NCI-H774 (cell line): ENCODE results near the gene GNA12.
A peak's percentile ranks its signal among the peaks of the same experiment; 100 is the strongest.

Experiments
- DNase-seq: peaks from one replicate; lab custom pipeline; 2025; lab: John Stamatoyannopoulos, UW

GNA12 gene

DNA sequence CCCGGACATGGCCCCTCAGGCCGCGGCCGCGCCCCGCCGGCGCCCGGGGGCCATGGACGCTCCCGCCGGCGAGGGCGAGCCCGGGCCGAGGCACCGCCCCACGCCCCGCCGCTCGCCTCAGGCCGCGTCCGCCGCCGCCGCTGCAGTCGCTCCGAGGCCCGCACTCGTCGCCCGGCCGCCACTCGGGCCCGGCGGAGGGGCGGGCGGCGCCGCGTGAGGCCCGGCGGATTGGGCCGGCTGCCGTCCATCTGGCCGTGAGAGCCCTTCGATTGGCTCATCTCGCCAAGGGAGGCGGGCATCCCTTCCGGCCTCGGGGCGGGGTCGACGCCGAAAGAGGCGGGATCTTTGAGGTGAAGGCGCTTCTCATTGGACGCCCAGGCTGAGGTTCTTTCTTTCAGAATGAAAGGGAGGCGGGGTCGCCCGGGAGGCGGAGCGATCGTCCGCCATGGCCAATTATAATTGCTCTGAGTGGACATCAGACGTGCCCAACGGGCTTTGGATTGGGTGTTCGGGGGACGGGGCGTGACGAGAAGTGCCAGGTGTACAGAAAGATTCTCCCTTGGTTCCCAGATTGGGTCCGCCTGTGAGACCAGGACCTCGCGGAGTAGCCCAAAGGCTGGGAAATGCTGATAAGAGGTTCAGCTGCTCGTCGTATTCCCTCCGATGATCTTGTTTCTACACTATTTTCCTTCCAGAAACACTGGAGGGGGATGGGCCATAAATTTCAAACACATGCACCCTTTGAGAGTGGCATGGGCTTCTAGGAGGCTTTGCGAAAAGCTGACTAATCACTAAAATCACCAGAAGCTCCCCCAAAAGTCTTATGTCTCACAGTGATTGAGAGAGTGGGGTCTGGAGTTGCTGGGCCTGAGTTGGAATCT is at the start of gene GNA12:
TSS of gene GNA12 (minus strand) at position 156 of the 881 bp plus-strand sequence. CDS start at position 9, 147 bp downstream.
- peak; percentile 98 for DNase-seq

GRCh38 chr7:2893411-2893861 is 49.3 kb upstream of the GNA12 start:
- DNase-seq, result no peak

DNA sequence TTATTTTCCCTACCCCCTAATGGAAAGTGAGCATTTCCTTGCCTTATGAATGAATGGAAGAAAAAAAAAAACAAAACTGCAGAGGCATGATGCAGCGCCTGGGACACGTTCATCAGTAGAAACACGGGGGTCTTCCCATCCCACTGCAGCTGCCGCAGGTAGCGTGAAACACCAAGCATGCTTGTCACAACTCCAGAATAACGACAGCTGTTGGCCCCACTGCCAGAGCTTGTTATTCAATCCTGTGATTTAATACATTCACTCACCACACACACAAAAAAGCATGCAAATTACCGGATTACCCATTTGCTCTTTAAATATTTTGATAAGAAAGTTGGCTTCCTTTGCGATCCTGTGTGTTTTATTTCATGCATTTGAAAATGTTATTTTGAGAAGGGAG is 48.4 kb upstream of the GNA12 start:
- no peak for DNase-seq

- DNase-seq, result no peak
Observed at GRCh38 chr7:2887816-2888215, 43.7 kb upstream of the GNA12 start.

DNA sequence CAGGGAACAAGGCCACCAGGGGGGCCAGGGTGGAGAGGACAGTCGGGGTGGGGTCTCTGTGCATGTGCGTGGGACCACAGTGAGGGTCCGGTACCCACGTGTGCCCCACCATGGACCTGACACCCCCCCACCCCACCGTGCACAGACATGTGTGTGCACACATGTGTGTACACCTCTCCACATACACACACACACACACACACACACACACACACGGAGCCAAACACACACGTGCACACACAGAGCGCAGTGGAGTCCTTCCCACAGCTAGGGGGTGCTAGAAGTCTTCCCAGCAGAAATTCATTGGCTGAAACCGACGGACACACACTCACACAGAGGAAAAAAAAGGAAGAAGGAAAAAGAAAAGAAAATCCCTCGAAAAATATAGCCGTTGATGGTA is 42.8 kb upstream of the GNA12 start:
- peak; percentile 65 for DNase-seq

GRCh38 chr7:2886391-2886790 is 42.3 kb upstream of the GNA12 start:
- DNase-seq, result no peak

GRCh38 chr7:2884161-2884560 is 40.1 kb upstream of the GNA12 start:
- no peak for DNase-seq

DNA sequence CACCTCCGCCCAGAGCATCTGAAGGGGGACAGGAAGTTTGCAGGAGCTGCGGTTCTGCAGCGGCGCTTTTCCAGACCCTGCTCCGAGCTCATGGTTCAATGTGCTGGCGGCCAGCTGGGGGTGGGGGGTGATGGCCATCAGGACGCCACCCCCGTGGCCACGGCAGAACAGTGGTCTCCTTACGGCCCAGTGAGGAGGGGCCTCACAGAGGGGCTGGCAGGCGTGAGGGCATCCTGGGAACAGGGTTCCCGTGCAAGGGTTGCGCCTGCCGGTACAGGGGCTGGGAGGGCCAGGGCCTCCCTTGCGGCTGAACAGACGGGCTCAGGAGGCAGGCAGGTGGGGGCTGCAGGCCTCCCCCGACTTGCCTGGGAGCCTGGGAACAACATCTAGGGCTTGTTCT is 39.0 kb upstream of the GNA12 start:
- DNase-seq, result no peak

- DNase-seq, result no peak
Observed at GRCh38 chr7:2882111-2882510, 38.0 kb upstream of the GNA12 start.

- DNase-seq, result no peak
Observed at GRCh38 chr7:2880874-2881533, 36.9 kb upstream of the GNA12 start.

- DNase-seq, result no peak
Observed at GRCh38 chr7:2880051-2880450, 35.9 kb upstream of the GNA12 start.

GRCh38 chr7:2879354-2879753 is 35.2 kb upstream of the GNA12 start:
- no peak for DNase-seq

- no peak for DNase-seq
Observed at GRCh38 chr7:2878306-2878705, 34.2 kb upstream of the GNA12 start.

DNA sequence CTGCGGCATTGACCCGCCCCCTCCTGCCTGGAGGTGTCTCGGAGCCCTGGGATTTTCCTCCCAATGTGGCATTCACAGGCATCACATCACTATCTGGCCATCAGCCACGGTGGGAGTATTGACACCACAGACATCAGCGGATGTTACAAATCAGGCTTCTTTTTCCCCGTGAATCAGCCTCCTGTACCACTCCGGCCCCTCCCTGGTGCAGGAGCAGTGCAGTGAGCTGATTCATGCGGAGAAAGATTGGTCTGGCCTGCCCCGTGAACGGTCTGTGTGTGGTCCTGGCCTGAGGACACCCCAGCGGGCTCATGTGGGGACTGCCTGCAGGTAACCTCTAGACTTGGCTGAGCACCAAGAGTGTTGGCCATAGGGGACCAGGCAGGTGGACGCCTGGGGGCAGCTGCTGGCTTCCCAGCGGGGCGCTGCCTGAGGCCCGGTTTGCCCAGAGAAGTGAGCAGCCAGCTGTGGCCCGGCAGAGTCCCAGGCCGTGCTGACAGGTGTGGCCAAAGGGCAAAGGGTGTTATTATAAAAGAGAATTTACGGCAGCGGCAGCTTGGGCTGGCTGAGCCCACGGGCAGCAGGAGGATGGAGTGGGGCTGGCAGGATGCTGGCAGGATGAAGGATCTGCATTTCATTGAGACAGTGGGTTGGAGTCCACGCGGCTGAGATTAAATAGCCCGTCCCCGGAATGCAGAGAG is 32.1 kb upstream of the GNA12 start:
- no peak for DNase-seq

DNA sequence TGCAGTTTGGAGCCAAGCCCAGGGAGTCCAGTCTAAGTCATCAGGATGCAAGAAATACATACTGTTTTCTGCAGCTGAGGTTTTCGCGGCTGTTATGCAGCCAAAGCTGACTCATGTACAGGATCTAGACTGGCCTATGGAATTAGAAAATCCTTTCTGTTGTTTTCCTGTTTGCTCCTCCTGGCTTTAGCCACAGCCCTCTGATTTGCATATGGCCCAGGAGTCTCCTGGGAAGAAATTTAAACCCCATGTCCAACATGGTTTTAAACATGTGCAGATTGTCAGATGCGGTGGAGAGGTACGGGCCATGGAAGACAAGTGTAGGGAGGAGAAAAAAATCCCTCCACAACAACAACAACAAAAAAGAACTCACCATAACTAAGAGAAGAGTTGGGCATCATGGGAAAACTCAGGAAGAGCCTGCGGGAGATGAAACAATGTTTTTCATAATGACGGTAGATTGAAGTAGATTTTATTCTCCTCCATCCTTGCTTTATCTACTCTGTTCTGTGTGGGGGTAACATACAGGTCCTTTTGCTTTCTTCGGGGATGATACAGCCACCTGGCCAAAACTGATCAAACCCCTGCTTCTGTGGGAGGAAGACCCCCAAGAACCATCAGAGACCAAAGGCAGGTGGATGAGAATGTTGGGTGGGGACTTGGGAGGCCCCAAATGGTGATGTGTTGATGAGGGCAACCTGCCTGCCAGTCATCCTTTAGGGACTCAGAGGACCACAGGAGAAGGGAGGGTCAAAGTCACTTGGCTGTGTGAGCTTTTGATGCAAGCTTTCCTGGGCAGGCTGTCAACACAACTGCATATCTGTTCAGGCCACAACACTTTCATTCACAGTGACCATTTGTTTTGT is 29.8 kb upstream of the GNA12 start:
- no peak for DNase-seq

DNA sequence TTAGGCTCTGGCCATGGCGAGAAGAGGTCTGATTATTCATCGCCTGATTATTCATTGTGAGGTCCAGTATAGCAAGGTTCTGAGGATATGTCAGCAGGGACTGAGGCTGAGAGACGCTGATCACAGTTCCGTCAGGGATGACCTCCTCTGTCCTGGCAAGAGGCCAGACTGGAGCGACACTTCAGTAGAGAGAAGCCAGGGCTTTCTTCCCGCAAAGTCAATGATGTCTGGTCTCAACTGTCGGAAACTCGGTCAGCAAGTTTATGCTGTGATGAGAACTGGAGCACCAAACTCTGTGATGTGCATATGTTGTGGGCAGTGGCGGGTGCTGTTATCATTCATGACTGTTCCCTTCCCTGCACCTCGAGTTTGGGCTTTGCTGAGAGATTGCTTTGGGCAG is 29.0 kb upstream of the GNA12 start:
- DNase-seq, result no peak

DNA sequence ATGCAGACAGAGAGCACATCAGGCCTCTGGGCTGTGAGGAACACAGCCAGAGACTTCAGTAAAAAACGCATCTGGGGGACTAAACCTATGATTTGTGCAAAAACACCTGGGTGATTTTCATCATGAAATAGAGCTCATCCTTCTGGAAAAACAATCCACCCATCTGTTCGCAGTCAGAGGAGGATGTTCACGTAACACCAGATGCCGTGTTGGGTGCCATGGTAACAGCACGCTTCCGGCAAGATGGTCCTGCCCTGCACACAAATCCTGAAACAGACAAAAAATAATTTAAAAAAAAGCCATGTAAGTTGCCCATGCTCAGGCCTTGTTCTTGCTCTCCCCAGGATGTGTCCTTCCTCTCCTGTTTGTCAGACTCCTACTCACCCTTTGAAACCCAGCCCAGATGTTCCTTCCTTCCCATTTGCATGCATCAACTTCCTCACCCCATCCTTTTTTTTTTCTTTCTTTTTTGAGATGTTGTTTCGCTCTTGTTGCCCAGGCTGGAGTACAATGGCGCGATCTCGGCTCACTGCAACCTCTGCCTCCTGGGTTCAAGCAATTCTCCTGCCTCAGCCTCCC is 28.3 kb upstream of the GNA12 start:
- DNase-seq, result no peak

- no peak for DNase-seq
Observed at GRCh38 chr7:2870471-2870931, 26.4 kb upstream of the GNA12 start.

- no peak for DNase-seq
Observed at GRCh38 chr7:2869981-2870380, 25.9 kb upstream of the GNA12 start.

GRCh38 chr7:2866601-2867000 is 22.5 kb upstream of the GNA12 start:
- no peak for DNase-seq

DNA sequence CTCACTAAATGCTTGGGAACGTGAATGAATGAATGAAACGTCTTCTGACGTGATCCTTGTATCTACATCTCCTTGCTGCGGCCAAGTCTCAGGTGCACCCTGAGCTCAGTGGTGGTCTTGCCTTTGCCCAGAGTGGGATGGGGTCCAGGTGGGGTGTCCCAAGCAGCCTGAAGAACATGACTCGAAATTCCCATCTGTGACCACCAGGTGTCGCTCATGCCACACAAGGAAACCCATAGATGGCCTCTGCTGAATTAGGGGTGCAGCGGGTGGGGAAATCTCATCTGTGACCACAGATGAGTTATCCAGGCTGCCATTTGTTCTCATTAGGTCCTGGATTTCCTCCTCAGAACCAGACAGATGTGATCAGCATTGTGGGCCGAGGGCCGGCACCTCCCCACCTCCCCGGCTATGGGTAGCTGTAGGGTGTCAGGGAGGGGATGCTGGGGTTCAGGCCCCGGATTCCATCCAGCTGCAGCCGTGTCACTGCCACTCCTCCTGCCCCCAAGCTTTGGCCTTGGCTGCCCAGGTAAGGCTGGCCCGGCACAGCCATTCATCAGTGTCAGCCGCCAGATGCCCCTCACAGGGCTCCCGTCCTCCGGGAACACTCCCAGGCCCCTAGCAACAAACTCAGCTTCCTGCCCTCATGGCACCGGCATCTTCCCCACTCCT is 21.0 kb upstream of the GNA12 start:
- peak; percentile 39 for DNase-seq
